Erythroblast (primary cell): ENCODE measurements around the gene ARHGEF11.

ENCODE experiments used
- GATA1 ChIP-seq: IDR thresholded peaks from 2 replicates; pipeline ENCODE4 v1.6.1; 2011; ENCODE audit warnings: low read depth, mild to moderate bottlenecking, control low read depth, low read length, moderate library complexity
- POLR2A ChIP-seq: IDR thresholded peaks from 2 replicates; pipeline ENCODE4 v1.6.1; 2011; ENCODE audit warnings: mild to moderate bottlenecking, low read length

DNA sequence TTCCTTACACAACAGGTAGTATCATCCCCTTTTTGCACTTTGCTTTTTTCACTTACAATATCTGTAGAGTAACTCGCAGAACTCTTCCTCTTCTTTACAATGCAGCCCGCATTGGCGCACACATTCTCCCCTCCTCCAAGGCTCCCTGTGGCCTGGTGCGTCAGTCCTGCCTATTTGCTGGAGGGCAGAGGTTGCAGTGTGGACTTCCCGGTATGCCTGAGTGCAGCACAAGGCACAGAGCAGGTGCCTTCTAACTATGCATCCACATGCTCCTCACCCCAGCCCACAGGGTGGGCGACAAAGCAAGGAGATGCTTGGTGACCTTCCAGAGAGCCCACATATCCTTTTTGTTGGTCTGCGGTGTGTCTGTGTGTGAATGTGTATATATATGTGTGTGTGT is 53.3 kb downstream of the ARHGEF11 start:
- no peak for TF ChIP-seq POLR2A
- TF ChIP-seq GATA1: no peak
